GM19099 (cell line): ENCODE results near the gene TRPM3.

Source experiments
- POLR2A ChIP-seq: IDR thresholded peaks from 3 replicates; pipeline ENCODE4 v1.6.1; 2011; ENCODE audit warnings: low read depth; ENCODE audit not compliant: insufficient read length; ENCODE audit errors: extremely low read depth

Gene TRPM3

DNA sequence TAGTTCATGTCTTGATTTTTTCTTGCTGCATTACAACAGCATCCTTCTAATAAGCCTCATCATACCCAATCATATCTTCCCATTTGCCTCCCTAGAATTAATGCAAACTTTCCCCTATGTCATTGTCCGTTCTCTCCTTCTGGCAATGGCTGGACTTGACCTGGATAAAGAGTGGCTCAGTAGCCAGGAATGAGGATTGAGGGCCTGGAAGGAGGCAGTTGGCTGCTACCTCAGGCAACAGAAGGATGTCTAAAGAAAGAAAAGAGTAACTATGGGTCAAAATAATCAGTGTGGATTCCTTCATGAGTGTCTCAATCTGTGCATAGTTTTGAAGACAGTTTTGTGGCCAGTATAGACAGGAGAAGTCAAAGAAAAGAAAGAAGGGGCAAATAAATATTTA lies 209.6 kb downstream of the TRPM3 start:
- TF ChIP-seq POLR2A, result no peak

DNA sequence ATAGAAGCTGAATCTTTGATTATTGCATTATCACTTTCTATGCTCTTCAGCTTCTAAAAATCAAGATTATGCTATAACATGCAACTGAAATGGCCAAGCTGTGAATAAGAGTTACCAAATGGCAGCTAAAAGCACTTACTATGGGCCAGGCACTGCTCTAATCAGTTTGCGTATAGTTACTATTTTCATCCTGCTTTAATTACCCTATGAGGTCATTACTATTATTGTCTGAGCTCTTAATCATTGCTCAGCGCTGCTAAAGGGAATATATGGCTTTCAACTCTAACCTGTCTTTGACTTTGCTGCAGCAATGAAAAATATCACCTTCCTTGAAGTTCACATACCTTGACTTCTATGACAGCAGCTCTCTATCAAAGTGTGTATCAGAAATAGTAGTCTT lies 210.8 kb downstream of the TRPM3 start:
- TF ChIP-seq POLR2A, result no peak

- no peak for TF ChIP-seq POLR2A
Measured at GRCh38 chr9:70902692-70903131, 218.7 kb downstream of the TRPM3 start.

- TF ChIP-seq POLR2A, result no peak
Measured at GRCh38 chr9:70902171-70902570, 219.2 kb downstream of the TRPM3 start.

- no peak for TF ChIP-seq POLR2A
Measured at GRCh38 chr9:70901746-70902145, 219.7 kb downstream of the TRPM3 start.

- TF ChIP-seq POLR2A, result no peak
Measured at GRCh38 chr9:70901013-70901412, 220.4 kb downstream of the TRPM3 start.

DNA sequence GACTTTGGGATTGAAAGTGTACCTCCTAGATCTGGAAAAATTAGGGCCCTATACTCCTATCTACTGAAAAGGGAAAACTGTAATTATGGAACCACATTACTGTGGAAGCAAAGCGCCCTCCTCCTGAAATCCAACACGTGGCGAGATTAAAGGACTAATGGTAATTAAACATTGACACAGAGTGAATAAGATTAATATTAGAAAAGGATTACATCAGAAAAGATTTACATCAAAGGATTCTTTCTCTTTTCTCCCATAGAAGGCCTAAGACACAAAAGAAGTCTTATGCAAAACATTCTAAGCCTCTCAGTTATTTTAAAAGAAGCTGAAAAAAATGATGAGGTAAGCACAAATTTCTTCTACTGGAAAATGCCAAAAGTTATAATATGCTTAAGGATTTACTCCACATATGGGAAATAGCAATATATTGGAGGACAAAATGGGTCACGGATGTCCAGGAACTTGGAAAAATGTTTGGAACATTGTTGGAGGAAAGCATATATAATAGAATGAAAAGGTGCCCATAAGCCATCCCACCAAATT lies 227.8 kb downstream of the TRPM3 start:
- no peak for TF ChIP-seq POLR2A

- no peak for TF ChIP-seq POLR2A
Measured at GRCh38 chr9:70888471-70888870, 232.9 kb downstream of the TRPM3 start.

GRCh38 chr9:70887826-70888225 lies 233.6 kb downstream of the TRPM3 start:
- TF ChIP-seq POLR2A, result no peak

DNA sequence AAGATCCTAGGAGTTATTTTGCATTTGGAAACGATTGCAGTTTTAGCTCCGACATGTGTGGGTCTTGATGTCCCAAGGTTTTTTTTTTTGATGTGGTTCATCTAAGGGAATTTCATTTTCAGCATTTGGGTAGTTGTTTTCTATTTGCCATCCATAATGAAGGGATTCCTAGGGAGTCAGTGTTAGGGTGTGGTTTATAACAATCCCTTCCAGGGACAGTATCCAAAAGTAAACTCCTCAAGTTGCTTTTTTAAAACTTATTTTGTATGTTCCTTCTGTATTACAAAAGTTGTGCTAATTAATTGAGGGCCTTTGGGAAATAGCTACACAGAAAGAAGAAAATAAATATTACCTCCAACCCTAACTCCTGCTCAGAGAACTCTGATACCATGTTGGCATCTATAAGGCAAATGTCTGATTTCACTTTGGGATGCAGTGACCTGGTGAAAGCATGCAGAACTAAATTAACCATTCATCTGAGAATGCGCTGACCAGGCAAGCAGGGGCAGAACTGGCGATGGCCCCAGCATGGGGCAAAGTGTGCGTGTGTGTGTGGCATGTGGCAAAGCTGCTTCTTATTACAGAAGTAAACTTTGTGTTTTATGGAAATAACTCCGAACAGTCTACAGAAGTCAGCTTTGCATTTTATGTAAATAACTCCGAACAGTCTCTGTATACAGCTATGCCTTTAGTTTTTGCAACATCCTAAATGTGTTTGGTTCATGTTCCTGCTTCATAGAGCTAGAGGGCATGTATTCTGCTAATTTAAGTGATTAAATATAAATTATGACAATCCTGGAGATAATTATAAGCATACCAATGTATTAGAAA lies 237.2 kb downstream of the TRPM3 start:
- no peak for TF ChIP-seq POLR2A

- no peak for TF ChIP-seq POLR2A
Measured at GRCh38 chr9:70883056-70883455, 238.4 kb downstream of the TRPM3 start.

GRCh38 chr9:70881333-70881732 lies 240.1 kb downstream of the TRPM3 start:
- no peak for TF ChIP-seq POLR2A

- no peak for TF ChIP-seq POLR2A
Measured at GRCh38 chr9:70880535-70880934, 240.9 kb downstream of the TRPM3 start.

- no peak for TF ChIP-seq POLR2A
Measured at GRCh38 chr9:70878576-70878975, 242.8 kb downstream of the TRPM3 start.

GRCh38 chr9:70874451-70874850 lies 247.0 kb downstream of the TRPM3 start:
- TF ChIP-seq POLR2A, result no peak

DNA sequence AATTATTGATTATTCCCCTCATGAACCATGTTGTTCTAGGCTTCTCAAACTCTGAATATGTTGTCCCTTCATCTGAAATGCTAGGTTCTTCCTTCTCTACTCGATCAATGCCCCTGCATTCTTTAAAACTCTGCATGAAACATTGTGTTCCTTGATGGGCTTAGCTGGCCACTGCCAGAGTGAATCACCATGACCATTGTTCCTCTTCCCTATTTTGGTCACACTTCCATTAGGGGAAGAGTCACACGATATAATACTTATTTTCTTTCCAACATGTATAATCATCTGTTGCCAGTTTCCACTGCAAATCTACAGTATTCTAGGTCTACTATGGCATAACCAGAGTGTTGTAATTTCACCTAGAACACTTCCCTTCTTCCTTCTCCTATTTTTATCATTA lies 247.9 kb downstream of the TRPM3 start:
- no peak for TF ChIP-seq POLR2A
